ENCODE data around the gene MED13L.

Gene MED13L

DNA sequence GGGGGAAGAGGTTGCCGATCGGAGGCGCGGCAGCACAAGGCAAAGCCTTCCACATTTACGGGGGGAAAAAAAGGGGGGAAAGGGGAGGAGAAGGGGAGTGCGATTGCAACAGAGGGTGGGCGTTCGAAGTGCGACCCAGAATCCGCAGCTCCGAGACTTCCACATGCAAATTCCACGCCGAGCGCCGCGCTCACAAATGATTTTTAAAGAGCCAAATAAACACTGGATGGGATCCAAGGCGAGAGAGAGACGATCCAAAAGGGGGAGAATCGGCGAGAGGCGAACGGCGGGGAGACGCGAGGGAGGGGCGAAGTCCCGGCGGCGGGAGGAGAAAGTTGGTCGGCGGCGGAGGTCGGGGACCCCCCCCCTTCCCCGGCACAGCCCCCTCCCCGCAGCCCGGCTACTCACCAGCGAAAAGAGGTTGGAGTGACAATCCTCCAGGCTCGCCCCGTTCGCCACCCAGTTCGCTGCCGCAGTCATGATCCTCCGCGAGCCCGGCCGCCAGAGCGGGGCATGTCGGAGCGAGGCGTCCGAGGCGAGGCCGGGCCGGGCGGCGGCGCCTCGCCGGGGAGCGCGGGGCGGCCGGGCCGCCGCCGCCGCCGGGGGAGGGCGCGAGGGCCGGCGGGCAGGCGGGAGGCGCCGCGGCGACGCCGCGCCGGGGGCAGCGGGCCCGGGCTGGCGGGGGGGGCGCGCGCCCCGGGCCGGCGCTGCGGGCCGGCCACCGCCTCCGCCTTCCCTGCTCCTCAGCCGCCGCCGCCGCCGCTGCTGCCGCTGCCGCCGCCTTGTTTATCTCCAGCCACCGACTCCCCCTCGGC, 634 bp downstream of the MED13L start:
- DNase-seq (ENCODE audit: low spot score), result peak; percentile 50

DNA sequence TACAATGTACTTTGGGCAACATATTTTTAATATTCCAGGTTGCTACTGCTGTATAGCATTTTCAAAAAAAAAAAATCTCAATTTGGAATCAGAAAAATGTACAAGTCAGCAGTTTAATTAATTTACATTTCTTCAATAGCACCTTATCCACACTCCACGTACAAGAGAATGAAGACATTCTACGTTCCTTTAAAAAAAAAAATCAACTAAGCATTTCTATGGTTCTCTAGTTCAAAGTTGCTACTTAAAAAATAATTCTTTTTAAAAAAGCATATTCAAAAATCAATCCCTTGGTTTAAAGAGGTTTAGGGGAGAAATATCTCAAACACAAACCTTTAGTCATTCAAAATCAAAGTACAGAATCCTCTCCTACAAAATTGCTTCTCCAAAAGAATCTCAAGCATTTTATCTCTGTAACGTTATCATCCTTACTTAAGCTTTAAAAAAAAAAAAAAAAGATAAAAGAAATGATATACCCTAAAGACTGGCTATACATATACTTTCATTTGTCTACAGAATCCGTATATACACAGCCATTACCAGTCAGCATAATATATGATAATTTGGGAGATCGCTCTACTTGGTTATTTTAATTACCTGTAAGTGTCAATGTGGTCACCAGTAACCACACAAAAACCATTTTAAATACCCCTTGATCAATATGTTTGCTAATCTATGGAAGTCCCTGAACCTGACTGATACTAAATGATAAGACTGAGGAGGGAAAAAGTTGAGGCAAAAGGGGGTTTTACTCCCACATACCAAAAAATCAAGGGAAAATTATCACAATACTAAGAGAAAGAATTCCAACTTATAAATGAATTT, 2.7 kb downstream of the MED13L start:
- DNase-seq (ENCODE audit: low spot score), result no peak

DNA sequence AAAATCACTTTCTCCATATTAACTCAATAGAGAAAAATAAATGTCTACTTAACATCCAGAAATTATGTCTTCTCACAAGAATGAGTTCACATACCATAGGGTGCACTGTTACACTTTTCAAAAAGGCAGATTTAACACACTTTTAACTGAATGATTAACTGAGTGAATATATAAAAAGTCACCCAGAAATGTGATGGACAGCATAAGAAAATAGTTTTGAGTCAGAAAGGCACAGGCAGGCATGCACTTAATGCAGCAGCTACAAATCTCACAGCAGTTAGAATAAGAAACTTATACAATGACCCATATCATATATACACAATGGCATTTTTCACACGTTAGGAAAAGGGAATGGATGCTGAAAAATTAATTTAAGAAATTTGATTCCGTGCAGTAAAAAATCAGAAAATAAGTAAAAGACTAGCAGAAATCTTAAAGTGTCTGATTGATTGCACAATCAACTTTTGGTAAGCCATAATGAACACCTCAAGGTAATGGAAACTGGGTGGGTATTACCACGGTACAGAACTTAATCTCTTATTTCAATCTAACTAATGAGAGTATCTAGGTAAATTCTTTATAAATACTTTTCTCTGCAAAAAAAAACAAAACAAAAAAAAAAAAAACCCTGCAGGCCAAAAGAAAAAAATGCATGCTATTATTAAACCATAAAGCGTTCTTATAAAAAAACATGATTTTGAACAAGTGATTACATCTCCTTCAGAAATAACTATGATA, 3.5 kb downstream of the MED13L start:
- no peak for DNase-seq (ENCODE audit: low spot score)

DNA sequence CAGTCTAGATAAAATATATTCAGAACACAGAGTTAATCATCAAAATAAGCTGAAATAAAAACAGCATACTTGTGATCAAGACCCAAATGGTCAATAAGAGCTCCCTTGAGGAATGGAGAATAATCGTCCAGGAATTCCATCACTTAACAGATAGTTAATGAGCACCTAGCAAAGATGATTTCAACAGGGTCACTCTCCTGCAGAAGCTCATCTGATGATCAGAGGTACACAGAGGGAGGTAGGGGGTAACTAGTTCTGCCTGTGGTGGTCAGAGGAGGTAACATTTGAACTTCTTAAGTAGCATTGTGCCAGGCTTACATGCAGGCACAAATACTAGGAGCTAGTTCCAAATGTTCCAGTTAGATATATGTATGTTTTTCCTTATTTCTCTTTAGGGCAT, 9.5 kb downstream of the MED13L start:
- no peak for DNase-seq (ENCODE audit: low spot score)

DNA sequence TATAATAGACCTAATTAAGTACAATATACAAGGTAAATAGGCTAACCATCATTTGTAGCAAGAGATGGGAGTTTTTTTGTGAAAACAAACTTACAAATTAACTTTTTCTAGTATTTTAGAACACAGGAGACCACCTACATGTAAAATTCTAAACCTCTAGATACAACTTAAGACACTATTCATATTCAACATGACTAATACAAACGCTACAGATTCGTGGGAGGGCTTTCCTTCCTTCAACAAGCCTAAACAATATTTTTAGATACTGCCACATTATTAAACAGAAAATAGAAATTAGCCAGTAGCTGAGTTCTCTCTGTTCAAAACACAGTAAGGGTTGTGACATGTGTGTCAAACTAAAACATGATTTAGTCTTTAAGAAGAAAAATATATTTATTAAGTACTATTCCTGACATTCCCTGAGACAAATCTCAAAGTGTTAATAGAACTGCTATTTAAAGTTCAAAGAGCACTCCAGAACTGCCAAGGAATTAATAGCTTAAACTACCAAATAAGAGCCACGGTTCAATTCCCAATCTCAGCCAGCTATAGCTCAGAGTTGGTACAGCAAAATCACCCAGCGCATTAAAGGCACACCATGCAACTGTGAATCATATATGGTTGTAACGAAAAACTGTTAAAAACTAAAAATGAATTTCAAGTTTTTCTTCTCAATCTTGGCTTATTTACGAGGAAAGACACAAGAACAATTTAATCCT, 10.7 kb downstream of the MED13L start:
- DNase-seq (ENCODE audit: low spot score), result no peak

DNA sequence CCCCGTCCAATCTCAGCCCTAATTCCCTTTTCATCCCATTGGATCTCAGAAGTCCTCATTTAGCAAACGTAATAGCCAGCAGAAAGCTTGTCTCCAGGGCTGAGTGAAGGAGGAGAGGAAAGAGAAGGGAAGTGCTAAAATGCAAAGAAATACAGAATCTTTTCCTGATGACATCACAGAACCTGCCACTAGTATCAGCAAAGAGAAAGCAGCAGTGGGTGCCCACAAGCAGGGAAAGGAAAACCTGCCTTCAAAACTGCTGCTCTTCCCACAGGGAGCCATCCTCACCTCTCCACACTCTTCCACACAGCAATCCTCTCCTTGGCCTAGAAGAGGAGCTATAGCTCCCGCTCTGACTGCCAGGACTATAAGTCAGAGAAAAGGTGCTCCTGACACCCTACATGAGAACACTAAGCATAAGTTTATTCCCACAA, 11.3 kb downstream of the MED13L start:
- DNase-seq (ENCODE audit: low spot score), result no peak

- no peak for DNase-seq (ENCODE audit: low spot score)
Measured at GRCh38 chr12:116265351-116266147, 11.9 kb downstream of the MED13L start.

DNA sequence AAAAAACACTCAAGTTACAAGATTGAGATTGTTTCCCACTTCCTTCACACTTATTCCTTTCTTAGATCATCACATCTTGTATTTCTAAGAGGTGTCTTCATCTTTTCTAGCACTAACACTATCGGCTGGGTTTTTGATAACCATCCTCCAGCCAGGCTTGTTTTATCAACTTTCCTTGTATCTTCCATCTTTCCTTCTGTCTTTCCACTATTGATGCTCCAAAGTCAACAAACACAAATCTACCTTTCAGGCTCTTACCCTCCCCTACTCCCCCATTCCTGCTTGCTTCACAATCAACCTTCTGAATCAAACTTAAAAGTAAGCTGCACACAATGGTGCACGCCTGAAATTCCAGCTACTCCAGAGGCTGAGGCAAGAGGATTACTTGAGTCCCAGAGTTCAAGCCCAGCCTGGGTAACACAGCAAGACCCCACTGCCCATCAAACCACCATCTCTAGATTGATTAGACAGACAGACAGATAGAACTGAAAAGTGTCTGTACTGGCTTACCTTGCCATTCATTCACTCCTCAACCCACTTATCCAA, 12.9 kb downstream of the MED13L start:
- no peak for DNase-seq (ENCODE audit: low spot score)

DNA sequence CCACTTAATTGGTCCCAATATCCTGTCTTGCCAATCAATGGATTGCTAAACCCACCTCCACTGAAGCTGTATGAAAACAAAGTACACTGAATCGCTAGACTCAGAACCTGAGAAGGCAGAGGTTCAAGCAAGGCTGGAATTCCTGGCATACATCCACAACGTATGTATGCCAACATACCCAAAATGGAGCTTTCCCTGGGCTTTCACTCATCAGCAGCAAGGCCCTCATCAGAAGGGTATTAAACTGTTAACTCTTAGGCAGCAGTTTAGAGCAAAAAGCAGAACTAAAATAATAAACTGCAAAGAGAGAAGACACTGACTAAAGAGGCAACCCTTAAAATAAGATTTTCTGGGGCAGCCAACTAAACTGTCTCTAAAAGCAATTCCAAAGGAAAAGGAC, 13.6 kb downstream of the MED13L start:
- no peak for DNase-seq (ENCODE audit: low spot score)

DNA sequence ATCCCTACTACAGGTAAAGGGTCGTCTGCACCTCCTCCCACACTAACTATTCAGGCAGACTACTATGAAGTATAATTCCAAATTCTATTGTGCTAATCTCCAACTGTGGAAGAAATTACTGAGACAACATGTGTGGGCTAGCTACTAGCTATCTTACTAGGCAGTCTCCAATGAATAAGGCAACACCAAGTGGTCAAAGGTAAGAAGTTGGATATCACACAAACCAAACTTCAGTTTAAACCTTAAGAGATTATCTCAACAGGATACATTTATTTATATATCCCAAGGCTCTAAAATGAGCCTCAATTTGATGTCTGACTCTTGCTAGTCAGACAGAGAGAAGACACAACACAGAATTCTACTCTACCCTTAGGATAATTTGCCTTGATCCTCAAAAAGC, 14.1 kb downstream of the MED13L start:
- no peak for DNase-seq (ENCODE audit: low spot score)

- no peak for DNase-seq (ENCODE audit: low spot score)
Measured at GRCh38 chr12:116262741-116263140, 14.8 kb downstream of the MED13L start.

- no peak for DNase-seq (ENCODE audit: low spot score)
Measured at GRCh38 chr12:116261525-116262100, 15.9 kb downstream of the MED13L start.

DNA sequence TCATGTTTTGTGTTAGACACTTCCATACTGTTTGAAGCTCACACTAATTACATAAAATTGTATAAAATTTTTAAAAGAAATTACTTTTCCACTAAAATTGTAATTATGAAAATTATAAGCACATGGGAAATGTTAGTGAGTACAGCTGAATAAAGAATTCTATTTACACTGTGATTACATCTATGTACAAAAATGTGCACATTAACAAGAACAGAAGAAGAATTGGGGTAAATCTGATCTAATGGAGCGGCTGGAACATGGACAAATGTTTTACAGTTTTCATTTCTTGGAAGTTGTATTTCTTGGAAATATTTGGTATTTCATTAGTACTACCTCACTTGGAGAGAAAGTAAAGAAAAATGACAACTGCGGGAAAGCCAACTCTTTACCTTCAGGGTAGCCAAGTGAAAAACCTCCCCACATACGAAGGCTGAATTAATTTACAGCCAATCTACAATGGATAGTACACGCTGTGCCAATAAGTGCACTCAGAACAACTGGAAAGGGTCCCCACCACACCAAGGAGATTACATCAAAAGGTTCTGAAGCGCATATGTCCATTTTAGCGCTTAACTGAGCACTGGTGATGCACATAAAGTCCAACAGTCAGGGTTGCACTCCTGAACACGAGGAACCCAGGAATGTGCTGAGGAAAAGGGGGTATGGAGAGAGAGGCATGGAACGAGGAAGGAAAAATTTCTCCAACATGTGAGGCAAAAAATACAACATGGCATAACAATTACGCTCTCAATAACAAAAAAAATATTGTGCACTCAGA, 17.5 kb downstream of the MED13L start:
- DNase-seq (ENCODE audit: low spot score), result no peak

DNA sequence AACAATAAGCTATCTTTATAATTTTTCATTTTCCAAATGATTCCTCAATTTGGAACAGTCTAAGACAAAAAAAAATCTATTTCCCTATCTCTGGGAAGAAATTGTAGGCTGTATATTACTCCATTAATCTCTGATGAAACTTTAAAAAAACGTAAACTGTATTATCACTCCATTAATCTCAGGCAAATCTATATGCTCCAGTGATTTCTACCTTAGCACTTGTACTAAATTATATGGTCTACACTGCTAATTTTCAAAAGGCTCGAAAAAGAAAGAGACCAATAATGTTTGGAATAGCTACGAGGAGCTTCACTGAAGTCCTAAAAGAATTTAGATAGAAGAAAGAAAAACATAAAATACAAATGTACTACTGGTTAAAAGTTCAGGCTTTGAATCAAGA, 19.7 kb downstream of the MED13L start:
- no peak for DNase-seq (ENCODE audit: low spot score)

- no peak for DNase-seq (ENCODE audit: low spot score)
Measured at GRCh38 chr12:116257215-116257614, 20.3 kb downstream of the MED13L start.

DNA sequence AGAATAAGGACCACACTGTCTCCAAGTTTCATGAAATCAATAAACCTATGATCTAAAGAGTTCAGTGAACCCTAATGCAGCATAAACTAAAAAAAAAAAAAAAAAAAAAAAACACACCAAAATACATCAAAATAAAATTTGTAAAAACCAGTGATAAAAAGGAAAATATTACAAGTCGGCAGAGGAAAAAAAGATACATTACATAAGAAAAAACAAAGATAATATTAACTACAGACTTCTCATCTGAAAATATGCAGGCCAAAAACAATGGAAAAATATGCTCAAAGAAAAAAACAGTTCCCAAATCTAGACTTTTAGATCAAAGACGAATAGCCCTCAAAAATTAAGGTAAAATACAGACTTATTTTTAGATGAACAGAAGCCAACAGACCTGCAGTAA, 27.6 kb downstream of the MED13L start:
- no peak for DNase-seq (ENCODE audit: low spot score)

GRCh38 chr12:116248930-116249329, 28.6 kb downstream of the MED13L start:
- no peak for DNase-seq (ENCODE audit: low spot score)

DNA sequence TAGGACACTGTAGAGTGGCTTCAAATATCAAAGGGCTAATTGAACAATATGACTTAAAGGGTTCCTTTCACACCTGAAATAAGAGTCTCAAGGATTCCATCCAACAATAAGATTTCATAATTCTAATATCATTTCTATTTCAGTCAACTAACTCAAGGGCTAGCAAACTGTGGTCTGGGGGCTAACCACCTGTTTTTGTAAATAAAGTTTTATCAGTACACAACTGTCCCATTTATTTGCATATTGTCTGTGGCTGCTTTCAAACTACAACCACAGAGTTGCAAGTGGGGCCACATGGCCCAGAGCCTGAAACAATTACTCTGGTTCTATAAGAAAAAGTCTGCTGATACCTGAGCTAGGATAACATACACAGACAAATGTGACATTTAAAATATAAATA, 29.1 kb downstream of the MED13L start:
- no peak for DNase-seq (ENCODE audit: low spot score)

DNA sequence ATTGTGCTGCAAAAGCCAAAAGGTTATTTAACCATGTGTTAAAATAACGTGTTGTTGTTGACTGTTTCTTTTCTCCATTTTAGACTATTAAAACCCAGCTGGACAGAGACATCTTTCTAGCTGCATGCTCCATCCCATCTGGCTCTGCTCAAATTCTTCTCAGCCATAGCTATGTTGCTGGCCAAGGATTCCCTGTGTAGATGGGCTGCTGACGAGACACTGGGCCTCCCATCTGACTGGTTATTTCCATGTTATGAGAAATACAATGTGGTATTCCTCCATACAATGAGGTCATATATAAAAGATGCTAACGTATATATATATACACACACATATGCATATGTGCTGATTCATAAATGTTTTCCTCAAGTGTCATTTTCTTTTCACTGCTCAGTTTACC, 30.1 kb downstream of the MED13L start:
- no peak for DNase-seq (ENCODE audit: low spot score)

All from HuH-7.5 (cell line).